CD4-positive, CD25-positive, alpha-beta regulatory T cell (primary cell): ENCODE data around the gene FLYWCH2. TPM values are rescaled to one million over a fixed set of nuclear protein-coding genes. Genes with fewer than 3 reads are reported as not detected.
"Not testable (repeated sequence)": the region's sequence is repeated elsewhere in the genome, so short reads cannot be mapped to it uniquely, and the experiment has no call there.

Experiments used
- ATAC-seq, 2 donors: fragments of 150-1000 bp; cut with Tn5 transposase; one replicate each; pipeline ENCODE4 v1.10.0; 2021; ENCODE audit warnings: low read depth in 2 of 2, moderate number of reproducible peaks in 2 of 2, moderate library complexity in 1 of 2
- DNase-seq, 3 donors: peaks; one replicate each; pipeline versions ENCODE4 v3.0.0 to v3.0.0-alpha.2; 2012 to 2022; ENCODE audit warnings: mixed read lengths in 1 of 3
- H3K27ac ChIP-seq: one replicate; pipeline ENCODE4 v1.7.0; 2013; ENCODE audit warnings: mild to moderate bottlenecking, low read length; ENCODE audit not compliant: insufficient read depth, poor library complexity, severe bottlenecking
- H3K27me3 ChIP-seq: one replicate; pipeline ENCODE4 v1.7.0; 2013; ENCODE audit warnings: low read length; ENCODE audit not compliant: control insufficient read depth, insufficient read depth
- H3K36me3 ChIP-seq: one replicate; pipeline ENCODE4 v1.7.0; 2013; ENCODE audit warnings: mild to moderate bottlenecking, low read length, moderate library complexity; ENCODE audit not compliant: control insufficient read depth, insufficient read depth
- H3K4me1 ChIP-seq: 2 replicates; pipeline ENCODE4 v1.7.0; 2013; ENCODE audit warnings: mild to moderate bottlenecking, low read length; ENCODE audit not compliant: insufficient read depth, control insufficient read depth, poor library complexity, severe bottlenecking
- H3K4me3 ChIP-seq: one replicate; pipeline ENCODE4 v1.7.0; 2013; ENCODE audit warnings: low read depth, mild to moderate bottlenecking, low read length, moderate library complexity
- H3K9me3 ChIP-seq, 2 experiments: 1 replicate in 1 of 2; 2 replicates in 1 of 2; pipeline ENCODE4 v1.7.0; 2013; ENCODE audit warnings: low read length in 2 of 2, mild to moderate bottlenecking in 1 of 2, moderate library complexity in 1 of 2; ENCODE audit not compliant: control insufficient read depth in 2 of 2
- H3K27ac Mint-ChIP-seq, 3 donors: one replicate each; pipeline ENCODE4 v1.8.0; 2020 to 2022; ENCODE audit warnings: mild to moderate bottlenecking in 3 of 3, mixed read lengths in 3 of 3, moderate library complexity in 2 of 3
- H3K27me3 Mint-ChIP-seq: one replicate; pipeline ENCODE4 v1.8.0; 2022; ENCODE audit warnings: mild to moderate bottlenecking, mixed read lengths
- H3K36me3 Mint-ChIP-seq: one replicate; pipeline ENCODE4 v1.8.0; 2020; ENCODE audit warnings: mixed read lengths
- H3K4me1 Mint-ChIP-seq, 4 donors: one replicate each; pipeline ENCODE4 v1.8.0; 2020 to 2022; ENCODE audit warnings: mixed read lengths in 4 of 4, mild to moderate bottlenecking in 1 of 4
- H3K4me3 Mint-ChIP-seq, 4 donors: one replicate each; pipeline ENCODE4 v1.8.0; 2020 to 2022; ENCODE audit warnings: mild to moderate bottlenecking in 4 of 4, mixed read lengths in 4 of 4, moderate library complexity in 3 of 4
- H3K9me3 Mint-ChIP-seq, 7 donors: one replicate each; pipeline ENCODE4 v1.8.0; 2020 to 2022; ENCODE audit warnings: mixed read lengths in 7 of 7, mild to moderate bottlenecking in 3 of 7, moderate library complexity in 2 of 7
- polyA plus RNA-seq, 4 donors: library from polyadenylated mRNA; unstranded; fragments of 300-500 nt; fragmentation: Illumina TruSeq; gene quantifications; one replicate each; pipeline ENCODE4 v1.2.3, GENCODE V29; 2021
- total RNA-seq: library from RNA; stranded (reverse); gene quantifications from one replicate; pipeline ENCODE4 v1.2.3, GENCODE V29; 2022

The FLYWCH2 gene
- total and polyA plus RNA-seq, 5 donors from 2014 or later: 12.8 to 27.1 (median 17.8) TPM

- no peaks in the 10 kb centered on the region for H3K36me3 Mint-ChIP-seq
Measured at GRCh38 chr16:2905241-2905987, 22.4 kb downstream of the FLYWCH2 start.

GRCh38 chr16:2905988-2906387 lies 23.0 kb downstream of the FLYWCH2 start:
- H3K4me1 ChIP-seq: peaks cover 28% of the 10 kb centered on the region
- Mint-ChIP-seq H3K4me1 (peaks cover 0 to 32% (median 22%) of the 10 kb centered on the region in 4 donors), H3K36me3 (no peaks in the 10 kb centered on the region), H3K27ac (peak overlapping the region in 2 of 3 donors; percentile 49 to 65), H3K9me3 (no peaks in the 10 kb centered on the region), H3K4me3 (peak overlapping the region; percentile 54 to 95 (median 92)), H3K27me3 (peaks cover 7% of the 10 kb centered on the region)
- peak overlapping the region; percentile 41 for H3K27ac ChIP-seq
- DNase-seq (no peak), ATAC-seq (no peak)
- no peaks in the 10 kb centered on the region for H3K36me3 ChIP-seq
- H3K4me3 ChIP-seq: peak overlapping the region; percentile 37
- no peaks in the 10 kb centered on the region for H3K9me3 ChIP-seq
- no peaks in the 10 kb centered on the region for H3K27me3 ChIP-seq

More at GRCh38 chr16:2905241-2905987, 22.4 kb downstream of the FLYWCH2 start:
- Mint-ChIP-seq H3K4me3 (peak overlapping the region; percentile 91 to 98 (median 94)), H3K27me3 (peaks cover 7% of the 10 kb centered on the region), H3K9me3 (no peaks in the 10 kb centered on the region), H3K27ac (peak overlapping the region in 2 of 3 donors; percentile 82 to 83), H3K4me1 (peaks cover 0 to 29% (median 21%) of the 10 kb centered on the region in 4 donors)
- no peaks in the 10 kb centered on the region for H3K9me3 ChIP-seq
- ATAC-seq (peak; percentile 71 to 75), DNase-seq (peak; percentile 82 to 94 (median 86))
- no peaks in the 10 kb centered on the region for H3K27me3 ChIP-seq
- H3K36me3 ChIP-seq: no peaks in the 10 kb centered on the region
- peak overlapping the region; percentile 61 for H3K27ac ChIP-seq
- peaks cover 28% of the 10 kb centered on the region for H3K4me1 ChIP-seq
- H3K4me3 ChIP-seq: no peak overlapping the region

GRCh38 chr16:2907084-2907753 lies 24.2 kb downstream of the FLYWCH2 start:
- H3K27ac Mint-ChIP-seq: peak overlapping the region in 1 of 3 donors; percentile 20

GRCh38 chr16:2910441-2910969 lies 27.5 kb downstream of the FLYWCH2 start:
- no peaks in the 10 kb centered on the region for H3K27me3 ChIP-seq
- H3K27me3 Mint-ChIP-seq: peaks cover 11% of the 10 kb centered on the region
- DNase-seq (no peak), ATAC-seq (no peak)
- peaks cover 5% of the 10 kb centered on the region for H3K36me3 Mint-ChIP-seq
- H3K4me1 Mint-ChIP-seq: peaks cover 3 to 52% (median 30%) of the 10 kb centered on the region in 4 donors
- peak overlapping the region in 2 of 3 donors; percentile 4 to 82 for H3K27ac Mint-ChIP-seq
- no peak overlapping the region for H3K27ac ChIP-seq
- peaks cover 3% of the 10 kb centered on the region for H3K36me3 ChIP-seq
- H3K9me3 ChIP-seq: no peaks in the 10 kb centered on the region
- no peak overlapping the region for H3K4me3 ChIP-seq
- peaks cover 0 to 1% (median 0%) of the 10 kb centered on the region in 7 donors for H3K9me3 Mint-ChIP-seq
- H3K4me3 Mint-ChIP-seq: peak overlapping the region; percentile 90 to 99 (median 92)
- H3K4me1 ChIP-seq: peaks cover 30% of the 10 kb centered on the region

More at GRCh38 chr16:2907084-2907753, 24.2 kb downstream of the FLYWCH2 start:
- not testable (repeated sequence) for H3K4me3 ChIP-seq, H3K27me3 ChIP-seq, H3K9me3 Mint-ChIP-seq, H3K36me3 Mint-ChIP-seq, ATAC-seq, H3K27me3 Mint-ChIP-seq, H3K9me3 ChIP-seq, H3K36me3 ChIP-seq
- Histone ChIP-seq H3K27ac (peak overlapping the region; percentile 5), H3K4me1 (peaks cover 34% of the 10 kb centered on the region)
- peak; percentile 39 to 53 (median 43) for DNase-seq
- Mint-ChIP-seq H3K4me1 (peaks cover 3 to 39% (median 22%) of the 10 kb centered on the region in 4 donors), H3K4me3 (peak overlapping the region in 2 of 4 donors; percentile 51 to 95)

- DNase-seq (peak; percentile 94 to 99 (median 97)), ATAC-seq (peak; percentile 97 to 98)
- Histone ChIP-seq H3K4me1 (peaks cover 20% of the 10 kb centered on the region), H3K27ac (peak within 1 kb of the TSS; percentile 67), H3K9me3 (no peaks in the 10 kb centered on the region), H3K27me3 (no peaks in the 10 kb centered on the region), H3K36me3 (peaks cover 3% of the 10 kb centered on the region), H3K4me3 (peak within 1 kb of the TSS; percentile 85)
- peaks cover 7% of the 10 kb centered on the region for H3K27me3 Mint-ChIP-seq
- H3K27ac Mint-ChIP-seq: peak within 1 kb of the TSS; percentile 83 to 95 (median 83)
- H3K4me1 Mint-ChIP-seq: peaks cover 3 to 40% (median 21%) of the 10 kb centered on the region in 4 donors
- peak within 1 kb of the TSS; percentile 94 to 99 (median 96) for H3K4me3 Mint-ChIP-seq
- peaks cover 0 to 1% (median 0%) of the 10 kb centered on the region in 7 donors for H3K9me3 Mint-ChIP-seq
- H3K36me3 Mint-ChIP-seq: peaks cover 5% of the 10 kb centered on the region
Measured at GRCh38 chr16:2911638-2912329, 28.8 kb downstream of the FLYWCH2 start, which contains the start of gene FLYWCH1. Gene FLYWCH1, plus strand, starts transcription at chr16:2911931. Its CDS starts 17,755 bp downstream, at chr16:2929686.

GRCh38 chr16:2912330-2913199 lies 29.6 kb downstream of the FLYWCH2 start:
- Histone ChIP-seq H3K4me1 (peaks cover 18% of the 10 kb centered on the region), H3K27me3 (no peaks in the 10 kb centered on the region), H3K27ac (peak overlapping the region; percentile 67), H3K4me3 (peak overlapping the region; percentile 85), H3K9me3 (no peaks in the 10 kb centered on the region), H3K36me3 (peaks cover 3% of the 10 kb centered on the region)
- H3K4me3 Mint-ChIP-seq: peak overlapping the region; percentile 94 to 99 (median 96)
- DNase-seq (peak; percentile 23 to 55 (median 34)), ATAC-seq (peak in 1 of 2 donors; percentile 1)
- H3K9me3 Mint-ChIP-seq: peaks cover 0 to 1% (median 0%) of the 10 kb centered on the region in 7 donors
- H3K27me3 Mint-ChIP-seq: peaks cover 4% of the 10 kb centered on the region
- peaks cover 5% of the 10 kb centered on the region for H3K36me3 Mint-ChIP-seq
- peak overlapping the region; percentile 83 to 95 (median 83) for H3K27ac Mint-ChIP-seq
- peaks cover 3 to 35% (median 16%) of the 10 kb centered on the region in 4 donors for H3K4me1 Mint-ChIP-seq
